Mesenchymal stem cell (in vitro differentiated cells and primary cell): ENCODE data around the gene GOLGA8O. TPM values are rescaled to one million over a fixed set of nuclear protein-coding genes. Genes with fewer than 3 reads are reported as not detected.
"Not testable (repeated sequence)": the region's sequence is repeated elsewhere in the genome, so short reads cannot be mapped to it uniquely, and the experiment has no call there.

Experiments
- DNase-seq: peaks from one replicate; pipeline ENCODE4 v3.0.0-alpha.2; 2013
- H2AFZ ChIP-seq: one replicate; pipeline ENCODE4 v1.6.1; 2013; ENCODE audit warnings: low read depth, mild to moderate bottlenecking, control low read depth, inconsistent platforms, low read length, moderate library complexity
- H2AK5ac ChIP-seq: 2 replicates; pipeline ENCODE4 v1.6.1; 2013; ENCODE audit warnings: low read length, moderate library complexity, mild to moderate bottlenecking, inconsistent platforms; ENCODE audit not compliant: severe bottlenecking
- H2BK120ac ChIP-seq: one replicate; pipeline ENCODE4 v1.6.1; 2013; ENCODE audit warnings: low read depth, mild to moderate bottlenecking, inconsistent platforms, low read length, moderate library complexity
- H2BK12ac ChIP-seq, 2 experiments: one replicate each; pipeline ENCODE4 v1.6.1; 2013; ENCODE audit warnings: inconsistent platforms in 2 of 2, low read length in 2 of 2, mild to moderate bottlenecking in 2 of 2, moderate library complexity in 2 of 2, control low read depth in 1 of 2
- H2BK15ac ChIP-seq: one replicate; pipeline ENCODE4 v1.6.1; 2013; ENCODE audit warnings: mild to moderate bottlenecking, low read depth, inconsistent platforms; ENCODE audit not compliant: poor library complexity, severe bottlenecking
- H2BK5ac ChIP-seq: 2 replicates; pipeline ENCODE4 v1.6.1; 2013; ENCODE audit warnings: low read depth, mild to moderate bottlenecking, low read length, control low read depth, inconsistent platforms; ENCODE audit not compliant: poor library complexity, severe bottlenecking
- H3K14ac ChIP-seq, 2 experiments: one replicate each; pipeline ENCODE4 v1.6.1; 2013; ENCODE audit warnings: inconsistent platforms in 2 of 2, low read length in 2 of 2, control low read depth in 1 of 2, mild to moderate bottlenecking in 1 of 2, moderate library complexity in 1 of 2
- H3K18ac ChIP-seq, 2 experiments: one replicate each; pipeline ENCODE4 v1.6.1; 2013; ENCODE audit warnings: inconsistent platforms in 2 of 2, low read length in 2 of 2, control low read depth in 1 of 2, low read depth in 1 of 2, mild to moderate bottlenecking in 1 of 2
- H3K23ac ChIP-seq, 2 experiments: one replicate each; pipeline ENCODE4 v1.6.1; 2013; ENCODE audit warnings: inconsistent platforms in 2 of 2, low read length in 2 of 2, mild to moderate bottlenecking in 2 of 2, moderate library complexity in 2 of 2, control low read depth in 1 of 2
- H3K27ac ChIP-seq: 2 replicates; pipeline ENCODE4 v1.5.1; 2013; ENCODE audit warnings: mild to moderate bottlenecking, moderate library complexity, low read length, control low read depth, inconsistent platforms; ENCODE audit not compliant: poor library complexity, severe bottlenecking
- H3K27me3 ChIP-seq, 2 experiments: 2 replicates each; pipeline versions ENCODE4 v1.6.1 to v1.7.0; 2013; ENCODE audit warnings: low read length in 2 of 2, mild to moderate bottlenecking in 2 of 2, moderate library complexity in 2 of 2, control low read depth in 1 of 2, inconsistent platforms in 1 of 2; ENCODE audit not compliant: control insufficient read depth in 1 of 2, insufficient read depth in 1 of 2
- H3K36me3 ChIP-seq, 2 experiments: 2 replicates each; pipeline versions ENCODE4 v1.6.1 to v1.7.0; 2013; ENCODE audit warnings: low read length in 2 of 2, control low read depth in 1 of 2, inconsistent platforms in 1 of 2, low read depth in 1 of 2, mild to moderate bottlenecking in 1 of 2; ENCODE audit not compliant: insufficient read depth in 2 of 2, control insufficient read depth in 1 of 2
- H3K4ac ChIP-seq, 2 experiments: one replicate each; pipeline ENCODE4 v1.6.1; 2013; ENCODE audit warnings: inconsistent platforms in 2 of 2, low read length in 2 of 2, mild to moderate bottlenecking in 2 of 2, moderate library complexity in 2 of 2, control low read depth in 1 of 2, low read depth in 1 of 2
- H3K4me1 ChIP-seq: 2 replicates; pipeline ENCODE4 v1.6.1; 2013; ENCODE audit warnings: low read depth, low read length, control low read depth; ENCODE audit not compliant: control insufficient read depth, insufficient read depth
- H3K4me2 ChIP-seq: 2 replicates; pipeline ENCODE4 v1.6.1; 2013; ENCODE audit warnings: low read length, mild to moderate bottlenecking, inconsistent platforms; ENCODE audit not compliant: poor library complexity, severe bottlenecking
- H3K4me3 ChIP-seq, 2 experiments: 2 replicates each; pipeline versions ENCODE4 v1.5.1 to v1.7.0; 2013; ENCODE audit warnings: low read length in 2 of 2, mild to moderate bottlenecking in 2 of 2, control low read depth in 1 of 2, low read depth in 1 of 2; ENCODE audit not compliant: insufficient read depth in 1 of 2
- H3K79me1 ChIP-seq: replicated peaks from 2 replicates; pipeline ENCODE4 v1.6.1; 2013; ENCODE audit warnings: mild to moderate bottlenecking, control low read depth, low read length, inconsistent platforms; ENCODE audit not compliant: poor library complexity, severe bottlenecking
- H3K9ac ChIP-seq: 2 replicates; pipeline ENCODE4 v1.7.0; 2013; ENCODE audit warnings: mild to moderate bottlenecking, low read length, moderate library complexity
- H3K9me3 ChIP-seq: 2 replicates; pipeline ENCODE4 v1.7.0; 2013; ENCODE audit warnings: mild to moderate bottlenecking, low read length; ENCODE audit not compliant: control insufficient read depth
- H4K8ac ChIP-seq: one replicate; pipeline ENCODE4 v1.6.1; 2013; ENCODE audit warnings: inconsistent platforms, mild to moderate bottlenecking, low read length, moderate library complexity
- H4K91ac ChIP-seq: one replicate; pipeline ENCODE4 v1.6.1; 2013; ENCODE audit warnings: mild to moderate bottlenecking, low read length, inconsistent platforms
- WGBS: methylation state at CpG from one replicate; pipeline ENCODE4 v1.1.7; 2013; ENCODE audit warnings: mixed read lengths; 5-methylcytosine and 5-hydroxymethylcytosine counted together
- small RNA-seq: library from polyadenylated mRNA; stranded (forward); fragments of <200 nt; extraction: miRNeasy Mini kit (QIAGEN cat#:217004); gene quantifications from one replicate; pipeline ENCODE3, GENCODE V24; 2013; ENCODE audit warnings: low read depth

GOLGA8O gene

DNA sequence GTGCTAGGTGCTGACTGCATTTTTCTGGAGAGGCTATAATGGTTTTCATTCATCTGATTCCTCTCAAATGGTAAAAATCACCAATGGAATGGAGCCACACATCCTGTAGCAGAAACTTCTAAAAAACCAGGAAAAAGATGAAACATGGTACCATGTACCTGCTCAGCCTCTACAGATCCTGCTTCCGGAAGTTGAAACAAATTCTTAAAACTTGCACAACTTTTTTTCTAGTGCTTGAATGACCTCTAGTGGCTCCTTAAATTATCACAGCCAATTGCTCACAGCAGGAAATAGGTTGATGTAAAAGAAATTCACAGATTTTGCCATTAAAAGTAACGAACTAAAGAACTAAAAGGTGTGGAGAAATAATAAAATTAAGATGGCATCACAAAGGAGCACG, 47.5 kb downstream of the GOLGA8O start:
- not testable (repeated sequence) for H4K8ac ChIP-seq, H3K4me3 ChIP-seq, H4K91ac ChIP-seq, H3K4me2 ChIP-seq, H2AK5ac ChIP-seq, H3K79me1 ChIP-seq, H2BK5ac ChIP-seq, H3K14ac ChIP-seq, H3K9me3 ChIP-seq, H3K23ac ChIP-seq, H3K36me3 ChIP-seq, H3K27me3 ChIP-seq, H2AFZ ChIP-seq, H3K27ac ChIP-seq, DNase-seq, H3K4ac ChIP-seq, H3K4me1 ChIP-seq, H3K9ac ChIP-seq, H2BK15ac ChIP-seq, H2BK120ac ChIP-seq, H2BK12ac ChIP-seq, H3K18ac ChIP-seq
- no CpG with 5 or more reads among the region's 3 CpGs for WGBS

DNA sequence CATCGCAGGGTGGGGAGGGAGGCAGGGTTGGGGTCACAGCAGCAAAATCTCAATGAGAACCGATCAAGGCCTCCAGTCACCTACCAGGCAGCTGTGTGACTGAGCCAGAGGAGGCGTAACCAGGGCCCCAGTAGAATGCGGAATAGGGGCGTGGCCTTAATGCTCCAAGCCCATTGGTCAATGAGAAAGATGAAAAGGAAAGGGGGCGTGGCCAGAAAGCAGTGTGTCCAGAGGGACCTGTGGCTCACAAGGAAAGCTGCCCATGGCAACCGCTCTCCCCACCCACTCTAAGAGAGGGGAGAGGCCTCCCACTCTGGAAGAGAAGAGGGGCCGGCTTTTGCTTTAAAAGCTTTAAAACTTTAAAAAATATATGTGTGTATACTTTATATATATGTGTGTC, 52.2 kb downstream of the GOLGA8O start, which contains the start of gene GOLGA8K:
GOLGA8K (minus strand) TSS at position 101 of the 400 bp plus-strand sequence; CDS start at position 3, 98 bp downstream.
- not testable (repeated sequence) for H3K79me1 ChIP-seq

DNA sequence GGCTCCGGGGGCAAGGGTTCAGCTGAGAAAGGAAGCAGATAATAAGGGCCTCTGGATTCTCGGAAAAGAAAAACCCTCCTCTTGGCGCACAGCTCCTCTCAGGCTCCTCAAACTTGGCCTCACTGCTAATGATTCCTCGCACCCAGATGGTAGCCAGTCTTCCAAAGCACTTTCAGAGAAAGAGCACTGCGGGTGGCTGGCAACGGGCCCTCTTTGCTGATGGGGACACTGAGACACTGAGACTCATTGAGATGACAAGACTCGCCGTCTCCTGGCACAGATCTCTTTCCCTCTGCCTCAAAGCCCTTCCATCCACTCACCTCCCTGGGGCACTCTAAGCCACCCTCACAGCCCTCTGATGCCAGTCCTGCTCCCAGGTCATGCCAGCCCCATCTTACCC, 58.9 kb downstream of the GOLGA8O start:
- H4K91ac ChIP-seq: not testable (repeated sequence)
- WGBS: no CpG with 5 or more reads among the region's 8 CpGs

More for the DNA sequence above, 52.2 kb downstream of the GOLGA8O start, which contains the start of gene GOLGA8K:
- not testable (repeated sequence) for H3K23ac ChIP-seq, H3K4me2 ChIP-seq, H3K4ac ChIP-seq, H2BK12ac ChIP-seq, H2BK5ac ChIP-seq, H3K9ac ChIP-seq, H3K27ac ChIP-seq, H4K91ac ChIP-seq, H3K18ac ChIP-seq, H4K8ac ChIP-seq, H3K4me3 ChIP-seq, H3K9me3 ChIP-seq, H3K4me1 ChIP-seq, H2AFZ ChIP-seq, H2AK5ac ChIP-seq, H2BK120ac ChIP-seq, H3K27me3 ChIP-seq, DNase-seq, H3K14ac ChIP-seq, H2BK15ac ChIP-seq, H3K36me3 ChIP-seq
- no CpG with 5 or more reads among the region's 8 CpGs for WGBS

More for the DNA sequence above, 58.9 kb downstream of the GOLGA8O start:
- H3K4ac ChIP-seq, H3K27ac ChIP-seq, H3K27me3 ChIP-seq, DNase-seq, H3K4me2 ChIP-seq, H4K8ac ChIP-seq, H2BK120ac ChIP-seq, H2BK15ac ChIP-seq, H3K23ac ChIP-seq, H3K18ac ChIP-seq, H3K14ac ChIP-seq, H3K9ac ChIP-seq, H2AFZ ChIP-seq, H3K36me3 ChIP-seq, H3K9me3 ChIP-seq, H2AK5ac ChIP-seq, H3K4me3 ChIP-seq, H3K4me1 ChIP-seq, H2BK5ac ChIP-seq, H3K79me1 ChIP-seq, H2BK12ac ChIP-seq: not testable (repeated sequence)

Small RNA genes within 50 kb of the gene (small RNA-seq; reads per million reads assigned to genes)
- gene AC135983.5 (not detected), gene RF00096 (not detected), gene RN7SL539P (not detected)
